Measurements from ENCODE around the gene ZFX. TPM values are rescaled to one million over a fixed set of nuclear protein-coding genes. Genes with fewer than 3 reads are reported as not detected.

The ZFX gene
- total RNA-seq, 2 experiments from 2014 or later, result 46.8 to 51.8 TPM

Other genes starting within 250 kb of the ZFX start
- 10 to 100 TPM; 23.8 to 24.2 TPM for gene APOO, start 241.8 kb upstream of the ZFX start, total RNA-seq
- gene CXorf58, start 241.7 kb upstream of the ZFX start, total RNA-seq, result not detected
- 10 to 100 TPM; 12.2 to 14.3 TPM for gene KLHL15, start 122.5 kb upstream of the ZFX start, total RNA-seq
- 100 to 1,000 TPM; 194 to 199 TPM for gene EIF2S3, start 94.8 kb upstream of the ZFX start, total RNA-seq
- gene SUPT20HL2, start 164.3 kb downstream of the ZFX start, total RNA-seq, result not detected
- not detected for gene SUPT20HL1, start 210.9 kb downstream of the ZFX start, total RNA-seq